ENCODE results near the gene VMO1.

Gene VMO1

GRCh38 chr17:4735876-4736651 is 50.1 kb downstream of the VMO1 start:
- Mint-ChIP-seq H3K4me1 (ENCODE audit: low read depth) (peaks cover 34% of the 10 kb centered on the region), H3K4me3 (no peak overlapping the region), H3K9me3 (ENCODE audit: low read depth) (no peaks in the 10 kb centered on the region), H3K36me3 (no peaks in the 10 kb centered on the region), H3K27ac (no peak overlapping the region), H3K27me3 (no peaks in the 10 kb centered on the region)

All from activated naive CD8-positive, alpha-beta T cell (primary cell).